Stimulated activated CD4-positive, alpha-beta T cell treated with anti-CD3 and anti-CD28 coated beads, Interleukin-12 subunit alpha, Interleukin-12 subunit beta, amount 100 ng/mL, for 48 hours (primary cell): ENCODE results near the gene OR2A12.
"Not testable (repeated sequence)": the region's sequence is repeated elsewhere in the genome, so short reads cannot be mapped to it uniquely, and the experiment has no call there.

Experiments
- DNase-seq, 3 donors: peaks; one replicate each; pipeline ENCODE4 v3.0.0-alpha.2; 2020; ENCODE audit warnings: low read depth in 2 of 3, low spot score in 1 of 3

OR2A12 gene

DNA sequence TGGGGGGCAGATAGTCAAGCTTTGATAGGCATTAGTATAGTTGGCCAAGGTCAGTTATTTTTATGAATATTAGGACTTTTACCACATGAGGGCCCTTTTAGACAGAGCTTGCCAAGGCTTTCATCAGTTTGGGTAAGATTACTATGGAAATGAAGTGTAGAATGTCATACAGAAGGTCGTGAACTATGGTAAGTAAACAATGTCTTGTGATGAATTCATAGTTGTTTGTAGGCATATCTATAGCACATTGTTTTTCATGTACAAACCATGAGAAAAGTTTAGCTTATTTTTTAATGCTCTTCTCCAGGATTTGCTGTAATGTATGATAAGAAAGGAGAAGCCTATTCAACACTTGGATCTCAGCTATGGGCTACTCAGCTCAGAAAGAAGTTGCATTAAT is 27.6 kb downstream of the OR2A12 start:
- DNase-seq = no peak

DNA sequence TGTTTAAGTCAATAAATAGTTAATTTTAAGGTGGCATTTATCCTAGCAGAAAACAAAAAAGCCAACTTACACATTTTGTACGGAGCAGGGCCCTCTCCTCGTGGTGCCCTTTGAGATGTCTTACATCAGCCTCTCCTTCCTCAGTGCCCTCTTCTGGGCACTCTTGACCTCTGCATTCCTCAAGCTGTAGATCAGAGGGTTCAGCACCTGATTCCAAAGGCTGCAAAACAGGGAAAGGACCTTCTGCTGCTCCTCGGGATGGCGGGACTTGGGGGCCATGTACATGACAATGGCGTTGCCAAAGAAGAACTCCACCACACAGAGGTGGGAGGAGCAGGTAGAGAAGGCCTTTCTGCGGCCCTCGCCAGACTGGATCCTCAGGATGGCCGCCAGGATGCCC is 32.3 kb downstream of the OR2A12 start:
- DNase-seq = no peak

DNA sequence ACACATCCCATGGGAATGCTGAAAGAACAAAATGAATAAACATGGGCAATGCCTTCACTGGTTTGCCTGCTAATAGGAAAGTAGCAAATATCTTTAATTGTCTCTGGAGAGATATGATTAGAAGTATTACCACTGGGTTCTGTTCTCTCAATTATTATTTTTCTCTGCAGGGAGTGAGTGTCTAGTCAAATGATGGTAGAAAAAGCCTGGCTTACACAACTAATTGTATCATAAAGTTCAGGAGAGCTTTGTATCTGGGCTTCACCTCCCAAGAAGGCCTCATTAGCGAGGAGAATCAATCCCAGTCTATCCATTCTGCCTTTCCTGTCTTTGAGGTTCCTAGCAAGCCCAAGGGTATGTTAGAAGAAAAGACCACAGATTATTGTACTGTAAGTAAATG is 36.8 kb downstream of the OR2A12 start, which contains the start of gene OR2A14:
TSS of gene OR2A14 (plus strand) at position 301 of the 400 bp plus-strand sequence. CDS start 5,937 bp downstream, outside the sequence.
- DNase-seq = no peak

DNA sequence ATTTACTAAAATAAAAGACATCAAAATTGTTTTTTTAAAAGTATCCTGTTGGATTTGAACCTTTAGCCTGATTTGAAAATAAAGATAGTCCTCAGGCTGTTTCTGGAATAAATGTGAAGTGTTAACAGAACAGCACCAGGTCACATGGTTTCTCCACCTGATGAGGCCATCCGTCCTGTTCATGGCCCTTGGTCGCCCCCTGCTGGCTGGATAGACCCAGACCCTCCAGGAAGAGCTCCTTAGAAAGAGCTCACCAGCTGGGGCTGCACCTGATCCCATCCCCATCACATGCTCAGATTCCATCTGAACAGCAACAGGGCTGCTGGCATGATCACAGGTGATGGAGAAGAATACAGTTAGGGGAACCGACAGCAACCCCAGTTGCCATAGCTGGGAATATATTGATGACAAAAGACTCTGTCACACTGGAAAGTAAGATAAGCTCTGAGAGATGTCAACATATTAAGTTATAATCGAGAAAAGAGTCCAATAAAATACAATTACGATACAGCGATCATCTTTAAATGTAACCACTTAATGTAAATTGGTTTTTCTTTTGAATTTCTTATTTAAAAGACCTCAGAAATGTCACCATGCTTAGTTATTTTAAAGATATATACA is 41.7 kb downstream of the OR2A12 start:
- peak; percentile 83 to 92 (median 86) for DNase-seq

DNA sequence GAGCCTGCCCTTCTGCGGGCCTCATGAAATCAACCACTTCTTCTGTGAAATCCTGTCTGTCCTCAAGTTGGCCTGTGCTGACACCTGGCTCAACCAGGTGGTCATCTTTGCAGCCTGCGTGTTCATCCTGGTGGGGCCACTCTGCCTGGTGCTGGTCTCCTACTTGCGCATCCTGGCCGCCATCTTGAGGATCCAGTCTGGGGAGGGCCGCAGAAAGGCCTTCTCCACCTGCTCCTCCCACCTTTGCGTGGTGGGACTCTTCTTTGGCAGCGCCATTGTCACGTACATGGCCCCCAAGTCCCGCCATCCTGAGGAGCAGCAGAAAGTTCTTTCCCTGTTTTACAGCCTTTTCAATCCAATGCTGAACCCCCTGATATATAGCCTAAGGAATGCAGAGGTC is 43.5 kb downstream of the OR2A12 start:
- not testable (repeated sequence) for DNase-seq

DNA sequence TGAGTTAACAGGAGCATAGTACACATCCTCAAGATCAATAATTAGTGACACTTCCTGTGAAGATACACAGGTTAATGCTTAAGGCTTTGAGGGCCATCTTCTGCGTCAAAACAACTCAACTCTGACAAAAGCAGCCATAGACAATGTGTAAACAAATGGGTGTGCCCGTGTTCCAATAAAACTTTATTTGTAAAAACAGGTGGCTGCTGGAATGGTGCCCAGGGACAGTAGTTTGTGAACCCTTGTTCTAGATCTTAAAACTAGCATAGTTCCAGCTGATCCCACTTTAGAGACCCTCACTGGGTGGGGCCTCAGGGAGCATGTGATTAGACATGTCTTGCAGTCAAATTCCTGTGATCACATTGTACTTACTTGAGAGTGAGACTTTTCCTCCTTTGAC is 44.7 kb downstream of the OR2A12 start:
- no peak for DNase-seq

DNA sequence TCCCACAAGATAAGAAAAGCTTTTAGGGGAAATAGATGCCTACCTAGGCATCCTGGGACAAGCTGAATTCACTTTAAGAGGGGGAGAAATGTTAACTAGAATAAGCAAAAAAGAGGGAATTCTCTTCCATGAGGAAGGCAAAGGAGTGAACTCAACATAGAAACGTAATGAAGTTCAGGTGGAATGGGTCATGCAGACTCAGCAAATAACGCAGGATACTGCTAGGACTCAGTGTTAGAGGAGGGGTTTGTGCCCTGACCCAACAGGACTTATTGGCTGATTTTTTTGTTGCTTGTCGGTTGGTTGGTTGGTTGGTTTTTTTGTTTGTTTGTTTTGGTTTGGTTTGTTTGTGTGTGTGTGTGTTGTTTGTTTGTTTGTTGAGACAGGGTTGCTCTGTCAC is 46.2 kb downstream of the OR2A12 start:
- DNase-seq = no peak

DNA sequence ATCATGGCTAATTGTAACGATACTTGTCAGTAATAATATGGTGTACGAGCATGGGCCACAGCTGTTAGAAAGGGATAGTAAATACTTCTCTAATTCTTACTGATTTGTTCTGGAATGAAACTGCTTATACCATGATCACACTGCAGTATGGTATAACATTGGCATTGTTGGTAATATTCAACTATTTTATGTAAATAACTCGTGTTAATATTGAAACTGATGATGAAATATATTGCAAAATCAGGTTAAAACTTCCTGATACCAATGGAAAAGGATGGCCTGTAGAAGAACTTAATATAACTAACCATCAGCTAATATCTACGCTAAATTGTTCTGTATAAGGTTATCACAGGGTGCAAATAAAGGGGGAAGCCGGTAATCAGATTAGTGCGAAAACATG is 47.2 kb downstream of the OR2A12 start:
- DNase-seq = no peak

DNA sequence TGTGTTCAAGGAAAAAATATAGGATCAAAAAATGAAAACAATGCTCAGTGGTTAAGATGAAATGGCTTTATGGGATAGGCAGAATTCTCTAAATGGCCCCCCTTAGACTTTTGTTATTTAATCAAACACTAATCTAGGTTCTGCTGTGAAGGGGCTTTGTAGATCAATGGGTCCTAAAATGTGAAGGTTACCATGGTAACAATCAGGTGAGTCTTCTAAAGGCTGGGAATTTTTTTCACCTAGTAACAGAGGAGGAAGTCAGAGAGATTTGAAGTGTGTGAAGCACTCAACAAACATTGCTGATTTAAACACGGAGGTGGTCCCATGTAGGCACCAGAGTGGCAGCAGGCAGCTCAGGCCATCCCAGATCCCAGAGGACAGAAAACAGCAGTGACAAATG is 48.0 kb downstream of the OR2A12 start:
- no peak for DNase-seq

DNA sequence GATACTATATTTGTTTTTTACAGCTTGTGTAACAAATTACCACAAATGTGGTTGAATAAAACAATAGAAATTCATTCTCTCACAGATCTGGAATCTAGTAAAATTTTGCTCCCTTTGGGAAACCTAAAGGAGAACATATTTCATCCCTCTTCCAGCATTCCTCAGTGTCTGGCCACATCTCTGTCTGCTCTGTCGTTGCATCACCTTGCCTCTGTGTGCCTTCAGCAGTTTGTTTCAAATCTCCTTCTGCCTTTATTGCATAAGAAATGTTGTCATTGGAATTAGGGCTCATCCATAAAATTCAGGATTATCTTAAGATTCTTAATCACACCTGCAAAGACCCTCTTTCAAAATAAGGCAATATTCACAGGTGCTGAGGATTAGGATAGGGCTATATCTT is 51.4 kb downstream of the OR2A12 start:
- DNase-seq = no peak

DNA sequence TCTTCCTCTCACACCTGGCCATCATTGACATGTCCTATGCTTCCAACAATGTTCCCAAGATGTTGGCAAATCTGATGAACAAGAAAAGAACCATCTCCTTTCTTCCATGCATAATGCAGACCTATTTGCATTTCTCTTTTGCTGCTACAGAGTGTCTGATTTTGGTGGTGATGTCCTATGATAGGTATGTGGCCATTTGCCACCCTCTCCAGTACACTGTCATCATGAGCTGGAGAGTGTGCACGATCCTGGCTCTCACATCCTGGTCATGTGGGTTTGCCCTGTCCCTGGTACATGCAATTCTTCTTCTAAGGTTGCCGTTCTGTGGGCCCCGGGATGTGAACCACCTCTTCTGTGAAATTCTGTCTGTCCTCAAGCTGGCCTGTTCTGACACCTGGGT is 56.1 kb downstream of the OR2A12 start:
- DNase-seq = no peak

DNA sequence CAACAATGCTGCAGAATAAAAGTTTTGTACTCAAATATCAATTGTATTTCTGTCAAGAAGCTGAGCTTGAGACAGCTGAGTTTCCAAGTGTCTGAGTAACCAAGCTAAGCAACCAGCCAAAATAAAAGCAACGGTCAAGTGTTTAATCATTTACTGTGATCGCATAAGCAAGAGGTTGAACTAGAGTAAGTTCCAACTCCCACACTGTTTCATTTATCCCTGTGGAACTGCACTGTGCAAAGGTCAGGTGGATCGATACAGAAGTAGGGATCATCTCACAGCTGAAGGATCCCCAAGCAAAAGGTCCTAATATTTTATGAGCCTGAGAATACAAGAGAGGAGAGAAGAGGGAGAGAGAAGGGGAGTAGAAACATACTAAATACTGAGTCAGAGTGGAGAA is 58.3 kb downstream of the OR2A12 start:
- DNase-seq = no peak

DNA sequence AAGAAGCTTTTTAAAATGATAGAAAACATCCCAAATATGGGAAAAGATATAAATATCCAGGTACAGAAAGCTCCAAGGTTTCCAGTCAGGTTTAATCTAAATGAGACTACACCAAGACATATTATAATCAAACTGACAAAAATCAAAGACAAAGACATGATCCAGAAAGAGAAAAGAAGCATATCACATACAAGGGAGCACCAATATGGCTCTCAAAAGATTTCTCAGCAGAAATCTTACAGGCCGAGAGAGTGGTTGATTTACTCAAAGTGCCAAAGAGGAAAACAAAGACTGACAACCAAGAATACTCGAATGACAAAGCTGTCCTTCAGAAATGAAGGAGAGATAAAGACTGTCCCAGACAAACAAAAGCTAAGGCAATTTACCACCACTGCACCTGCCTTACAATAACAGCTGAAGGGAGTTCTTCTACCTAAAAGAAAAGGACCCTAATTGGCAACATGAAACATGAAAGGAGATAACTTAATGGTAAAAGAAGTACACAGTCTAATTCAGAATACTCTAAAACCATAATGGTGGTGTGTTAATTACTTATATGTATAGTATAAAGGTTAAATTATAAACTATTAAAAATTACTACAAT is 62.2 kb downstream of the OR2A12 start:
- no peak for DNase-seq
